NCI-H2029 (cell line): ENCODE measurements around the gene PPP1R15A.
"Not testable (repeated sequence)": the region's sequence is repeated elsewhere in the genome, so short reads cannot be mapped to it uniquely, and the experiment has no call there.

Experiments used
- DNase-seq: peaks from one replicate; lab custom pipeline; 2025; lab: John Stamatoyannopoulos, UW

Gene PPP1R15A

GRCh38 chr19:48859711-48860572, 12.3 kb upstream of the PPP1R15A start:
- no peak for DNase-seq

DNA sequence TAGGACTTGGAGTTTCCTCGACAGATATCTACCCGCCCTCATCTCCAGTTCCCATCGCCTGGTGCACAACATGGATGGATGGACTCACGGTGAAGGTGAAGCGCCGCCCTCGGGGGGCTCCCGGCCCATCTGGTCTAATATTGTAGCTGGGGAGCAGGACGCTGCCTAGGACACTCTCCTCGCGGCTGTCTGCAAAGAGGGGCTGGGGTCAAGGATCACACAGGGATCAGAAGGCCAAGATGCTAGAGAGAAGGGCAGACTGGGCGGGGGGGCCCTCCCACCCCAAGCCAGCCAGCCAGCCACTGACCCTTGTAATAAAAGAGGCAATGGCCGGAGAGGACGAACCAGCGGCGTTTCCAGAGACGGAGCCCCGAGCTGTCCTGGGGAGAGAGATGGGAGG, 10.9 kb upstream of the PPP1R15A start:
- no peak for DNase-seq

- no peak for DNase-seq
Observed at GRCh38 chr19:48862827-48863226, 9.4 kb upstream of the PPP1R15A start.

- no peak for DNase-seq
Observed at GRCh38 chr19:48866692-48867091, 5.5 kb upstream of the PPP1R15A start.

DNA sequence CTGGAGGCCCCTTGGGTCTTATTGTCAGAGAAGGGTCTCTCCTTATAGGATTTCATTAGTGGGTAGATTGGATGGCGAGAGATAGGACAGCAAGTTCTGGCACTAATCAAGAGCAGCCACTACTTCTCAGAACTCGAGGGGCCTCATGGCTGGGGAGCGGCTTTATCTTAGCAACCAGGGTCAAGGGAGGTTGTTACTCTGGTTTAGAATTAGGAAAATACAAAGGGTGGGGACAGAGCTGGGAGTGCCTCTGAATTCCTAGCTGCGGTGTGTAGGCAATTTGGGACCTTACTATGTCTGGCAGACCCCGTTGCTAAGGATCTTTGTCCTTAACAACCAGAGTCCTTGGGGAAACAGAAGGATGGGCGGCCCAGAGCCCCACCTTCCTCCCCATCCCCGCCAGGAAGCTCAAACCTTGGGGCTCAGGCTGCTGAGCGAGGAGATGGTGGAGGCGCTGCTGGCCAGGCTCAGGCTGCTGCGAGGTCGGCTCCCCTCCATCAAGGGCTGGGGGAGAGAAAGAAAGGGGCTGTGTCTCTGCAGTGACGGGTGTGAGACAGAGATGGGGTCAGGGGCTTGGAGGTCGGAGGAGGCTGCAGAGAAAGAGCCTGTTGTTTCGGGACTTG, 5.0 kb upstream of the PPP1R15A start:
- DNase-seq = no peak

DNA sequence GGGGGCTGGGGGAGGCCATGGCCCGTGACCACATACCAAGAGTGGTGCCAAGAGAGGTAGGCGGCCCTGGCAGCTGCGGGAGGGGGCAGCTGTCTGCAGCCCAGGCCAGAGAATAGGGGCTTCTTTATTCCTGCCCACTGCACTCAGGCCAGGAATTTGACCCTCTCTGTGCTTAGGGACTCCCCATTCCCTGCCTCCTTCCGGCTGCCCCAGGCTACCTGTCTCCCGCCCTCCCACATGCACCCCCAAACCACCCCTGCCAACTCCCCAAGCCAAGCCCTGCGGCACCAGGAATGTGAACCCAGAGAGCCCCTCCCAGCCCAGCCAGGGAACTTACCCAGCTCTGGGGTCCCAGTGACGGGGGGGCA, 4.5 kb upstream of the PPP1R15A start:
- DNase-seq = no peak

DNA sequence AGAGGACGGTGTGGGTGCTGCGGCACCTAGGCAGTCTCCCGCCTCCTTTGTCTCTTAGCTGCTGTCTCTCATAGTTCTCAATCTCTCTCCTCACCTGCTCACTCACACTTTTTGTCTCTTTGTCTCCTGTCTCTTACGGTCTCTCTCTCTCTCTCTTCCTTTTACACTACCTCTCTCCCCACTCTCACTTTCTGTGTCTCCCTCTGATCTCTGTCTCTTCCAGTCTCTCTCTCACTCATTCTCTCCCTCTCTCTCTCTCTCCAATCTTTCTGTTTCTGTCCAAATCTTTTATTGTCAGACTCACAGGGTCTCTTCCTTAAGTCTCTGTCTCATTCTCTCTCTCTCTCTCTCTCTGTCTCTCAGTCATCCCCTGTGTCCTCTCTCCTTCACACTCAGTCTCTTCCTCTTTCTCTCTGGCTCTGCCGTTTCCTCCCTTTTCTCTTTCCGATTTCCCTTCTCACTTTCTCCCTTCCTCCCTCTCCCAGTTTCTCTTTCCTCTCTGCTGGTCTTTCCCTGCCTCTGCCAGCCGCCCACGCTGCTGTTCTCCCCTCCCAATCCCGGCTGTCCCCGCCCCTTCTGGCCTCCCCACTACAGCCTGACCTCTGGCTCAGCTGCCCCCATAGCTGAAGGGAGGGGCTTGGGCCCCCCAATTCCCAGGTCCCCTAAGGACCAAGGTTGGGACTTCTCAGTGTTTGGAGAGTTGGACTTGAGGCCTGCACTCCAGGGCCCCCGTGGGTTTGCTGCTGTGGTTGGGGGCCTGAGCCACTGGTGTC, 3.9 kb upstream of the PPP1R15A start, which contains the start of gene PLEKHA4:
PLEKHA4 (minus strand) TSS at position 504 of the 773 bp plus-strand sequence. CDS start 997 bp downstream, outside the sequence.
- DNase-seq = no peak

DNA sequence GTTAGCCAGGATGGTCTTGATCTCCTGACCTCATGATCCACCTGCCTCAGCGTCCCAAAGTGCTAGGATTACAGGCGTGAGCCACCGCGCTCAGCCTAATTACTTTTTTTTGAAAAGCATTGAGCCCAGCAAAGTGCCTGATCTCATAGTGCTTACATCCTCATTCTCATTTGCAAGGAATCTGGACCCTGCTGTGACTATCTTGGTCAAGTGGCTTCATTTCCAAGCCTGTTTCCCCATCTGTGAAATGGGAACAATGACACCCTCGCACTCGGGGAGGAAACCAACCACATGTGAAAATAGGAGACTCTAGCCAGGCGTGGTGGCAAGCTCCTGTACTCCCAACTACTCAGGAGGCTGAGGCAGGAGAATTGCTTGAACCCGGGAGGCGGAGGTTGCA, 2.2 kb upstream of the PPP1R15A start:
- no peak for DNase-seq

GRCh38 chr19:48871471-48872181, 595 bp upstream of the PPP1R15A start:
- DNase-seq = not testable (repeated sequence)

- DNase-seq = peak; percentile 81
Observed at GRCh38 chr19:48872884-48873475, 759 bp downstream of the PPP1R15A start.

GRCh38 chr19:48873476-48874302, 1.5 kb downstream of the PPP1R15A start:
- DNase-seq = no peak

GRCh38 chr19:48874303-48875135, 2.3 kb downstream of the PPP1R15A start:
- no peak for DNase-seq

DNA sequence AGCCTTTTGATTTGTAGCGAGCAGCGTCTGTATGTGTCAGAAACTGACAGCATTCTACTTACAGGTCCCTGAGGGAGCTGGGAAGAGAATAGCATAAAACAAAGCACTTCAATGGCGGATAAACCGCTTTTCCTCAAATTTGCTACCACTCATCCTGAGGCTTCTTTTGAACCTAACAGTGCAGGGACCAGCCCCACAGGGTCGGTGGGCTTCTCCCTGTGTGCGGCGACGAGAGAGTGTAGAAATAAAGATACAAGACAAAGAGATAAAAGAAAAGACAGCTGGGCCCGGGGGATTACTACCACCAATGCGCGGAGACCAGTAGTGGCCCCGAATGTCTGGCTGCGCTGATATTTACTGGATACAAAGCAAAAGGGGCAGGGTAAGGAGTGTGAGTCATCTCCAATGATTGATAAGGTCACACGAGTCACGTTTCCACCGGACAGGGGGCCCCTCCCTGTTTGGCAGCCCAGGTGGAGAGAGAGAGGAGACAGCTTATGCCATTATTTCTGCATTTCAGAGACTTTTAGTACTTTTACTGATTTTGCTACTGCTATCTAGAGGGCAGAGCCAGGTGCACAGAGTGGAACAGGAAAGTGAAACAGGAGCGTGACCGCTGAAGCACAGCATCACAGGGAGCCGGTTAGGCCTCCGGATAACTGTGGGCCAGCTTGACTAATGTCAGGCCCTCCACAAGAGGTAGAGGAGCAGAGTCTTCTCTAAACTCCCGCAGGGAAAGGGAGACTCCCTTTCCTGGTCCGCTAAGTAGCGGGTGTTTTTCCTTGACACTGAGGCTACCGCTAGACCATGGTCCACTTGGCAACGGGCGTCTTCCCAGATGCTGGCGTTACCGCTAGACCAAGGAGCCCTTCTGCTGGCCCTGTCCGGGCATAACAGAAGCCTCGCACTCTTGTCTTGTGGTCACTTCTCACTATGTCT, 4.1 kb downstream of the PPP1R15A start:
- not testable (repeated sequence) for DNase-seq

DNA sequence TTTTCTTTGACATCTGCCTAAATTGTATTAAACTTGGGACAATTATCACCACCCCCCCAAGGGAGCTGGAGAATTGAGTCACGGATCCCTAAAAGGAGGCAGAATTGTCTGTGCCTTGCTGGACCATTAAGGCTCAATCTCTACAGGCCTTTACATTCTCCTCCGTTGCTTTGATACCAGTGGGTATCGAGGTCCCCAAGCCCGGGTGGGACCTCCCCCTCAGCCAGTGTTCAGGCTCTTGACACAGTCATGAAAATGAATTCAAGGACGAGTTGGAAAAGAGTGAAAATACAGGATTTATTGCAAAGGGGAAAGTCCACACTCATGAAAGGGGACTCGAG, 5.6 kb downstream of the PPP1R15A start:
- DNase-seq = no peak

GRCh38 chr19:48878196-48879024, 6.2 kb downstream of the PPP1R15A start:
- DNase-seq = no peak

DNA sequence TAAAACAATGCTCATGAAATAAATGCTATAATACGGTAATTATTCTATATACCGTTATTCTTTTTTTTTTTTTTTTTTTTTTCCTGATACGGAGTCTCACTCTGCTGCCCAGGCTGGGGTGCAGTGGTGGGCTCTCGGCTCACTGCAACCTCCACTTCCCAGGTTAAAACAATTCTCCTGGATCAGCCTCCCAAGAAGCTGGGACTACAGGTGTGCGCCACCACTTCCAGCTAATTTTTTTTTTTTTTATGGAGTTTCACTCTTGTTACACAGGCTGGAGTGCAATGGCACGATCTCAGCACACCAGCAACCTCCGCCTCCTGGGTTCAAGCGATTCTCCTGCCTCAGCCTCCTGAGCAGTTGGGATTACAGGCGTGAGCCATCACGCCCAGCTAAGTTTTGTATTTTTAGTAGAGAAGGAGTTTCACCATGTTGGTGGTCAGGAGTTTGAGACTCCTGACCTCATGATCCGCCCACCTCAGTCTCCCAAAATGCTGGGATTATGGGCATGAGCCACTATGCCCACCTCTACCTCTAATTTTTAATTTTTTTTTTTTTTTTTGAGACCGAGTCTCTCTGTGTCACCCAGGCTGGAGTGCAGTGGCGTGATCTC, 6.9 kb downstream of the PPP1R15A start:
- DNase-seq = no peak

GRCh38 chr19:48879696-48880095, 7.5 kb downstream of the PPP1R15A start:
- DNase-seq = not testable (repeated sequence)
